Peyer's patch (tissue), 4 donors: ENCODE measurements around the gene SLC11A1.

ENCODE experiments used
- POLR2A ChIP-seq, 2 donors: fragments of 450-650 bp; IDR thresholded peaks; one replicate each; pipeline ENCODE4 v1.5.1; 2017; ENCODE audit warnings: antibody characterized with exemption in 2 of 2, mild to moderate bottlenecking in 2 of 2, moderate library complexity in 2 of 2
- TF ChIP-seq, protein P1 (sequence below), 6 experiments: fragments of 450-650 bp in 4 of 6; fragments of 200-600 bp in 2 of 6; sonication (generic) in 1 of 6; IDR thresholded peaks; one replicate each; pipeline ENCODE4 v1.5.1; 2017 to 2019; ENCODE audit warnings: antibody characterized with exemption in 6 of 6, mild to moderate bottlenecking in 3 of 6, moderate library complexity in 1 of 6

DNA sequence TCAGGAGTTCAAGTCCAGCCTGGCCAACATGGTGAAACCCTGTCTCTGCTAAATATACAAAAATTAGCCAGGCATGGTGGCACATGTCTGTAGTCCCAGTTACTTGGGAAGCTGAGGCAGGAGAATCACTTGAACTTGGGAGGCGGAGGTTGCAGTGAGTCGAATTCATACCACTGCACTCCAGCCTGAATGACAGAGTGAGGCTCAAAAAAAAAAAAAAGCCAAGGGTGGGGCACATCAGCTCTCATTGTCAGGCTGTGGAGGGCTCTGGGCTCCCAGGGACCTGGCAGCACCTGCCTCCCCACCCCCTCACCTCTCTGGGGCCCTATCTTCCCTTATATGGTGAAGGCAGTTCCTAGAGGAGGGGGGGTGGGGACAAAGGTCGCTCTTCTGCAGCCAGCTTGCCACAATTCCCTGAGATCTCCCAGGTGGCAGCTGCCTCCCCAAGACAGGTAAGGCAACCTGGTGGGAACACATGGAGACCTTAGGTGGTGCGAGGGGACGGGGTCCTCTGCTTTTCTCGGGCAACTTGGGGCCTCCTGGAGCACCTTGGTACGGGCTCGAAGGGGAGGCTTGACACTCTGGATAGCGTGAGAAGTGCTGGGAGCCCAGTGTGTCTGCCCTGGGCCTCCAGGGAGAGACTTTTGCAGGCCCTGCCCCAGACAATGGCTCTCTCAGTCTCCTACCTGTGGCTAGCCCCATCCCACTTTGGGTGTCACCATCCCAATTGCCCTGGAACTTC lies 36.8 kb downstream of the SLC11A1 start, which contains the start of gene VIL1:
- TF ChIP-seq, protein P1, sequence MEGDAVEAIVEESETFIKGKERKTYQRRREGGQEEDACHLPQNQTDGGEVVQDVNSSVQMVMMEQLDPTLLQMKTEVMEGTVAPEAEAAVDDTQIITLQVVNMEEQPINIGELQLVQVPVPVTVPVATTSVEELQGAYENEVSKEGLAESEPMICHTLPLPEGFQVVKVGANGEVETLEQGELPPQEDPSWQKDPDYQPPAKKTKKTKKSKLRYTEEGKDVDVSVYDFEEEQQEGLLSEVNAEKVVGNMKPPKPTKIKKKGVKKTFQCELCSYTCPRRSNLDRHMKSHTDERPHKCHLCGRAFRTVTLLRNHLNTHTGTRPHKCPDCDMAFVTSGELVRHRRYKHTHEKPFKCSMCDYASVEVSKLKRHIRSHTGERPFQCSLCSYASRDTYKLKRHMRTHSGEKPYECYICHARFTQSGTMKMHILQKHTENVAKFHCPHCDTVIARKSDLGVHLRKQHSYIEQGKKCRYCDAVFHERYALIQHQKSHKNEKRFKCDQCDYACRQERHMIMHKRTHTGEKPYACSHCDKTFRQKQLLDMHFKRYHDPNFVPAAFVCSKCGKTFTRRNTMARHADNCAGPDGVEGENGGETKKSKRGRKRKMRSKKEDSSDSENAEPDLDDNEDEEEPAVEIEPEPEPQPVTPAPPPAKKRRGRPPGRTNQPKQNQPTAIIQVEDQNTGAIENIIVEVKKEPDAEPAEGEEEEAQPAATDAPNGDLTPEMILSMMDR (IDR thresholded peaks at IDR 0.05), result no peak
- peak; percentile 91 to 96 for TF ChIP-seq POLR2A (IDR thresholded peaks at IDR 0.05)
